GM18909 (cell line): ENCODE data around the gene KRTAP9-1.
"Not testable (repeated sequence)": the region's sequence is repeated elsewhere in the genome, so short reads cannot be mapped to it uniquely, and the experiment has no call there.

Source experiments
- ATAC-seq: cut with Tn5 transposase; IDR thresholded peaks from one replicate; pipeline ENCODE4 v1.9.1; 2021; ENCODE audit warnings: mild to moderate bottlenecking; ENCODE audit not compliant: unreplicated experiment, poor library complexity

KRTAP9-1 gene, protein sequence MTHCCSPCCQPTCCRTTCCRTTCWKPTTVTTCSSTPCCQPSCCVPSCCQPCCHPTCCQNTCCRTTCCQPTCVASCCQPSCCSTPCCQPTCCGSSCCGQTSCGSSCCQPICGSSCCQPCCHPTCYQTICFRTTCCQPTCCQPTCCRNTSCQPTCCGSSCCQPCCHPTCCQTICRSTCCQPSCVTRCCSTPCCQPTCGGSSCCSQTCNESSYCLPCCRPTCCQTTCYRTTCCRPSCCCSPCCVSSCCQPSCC

DNA sequence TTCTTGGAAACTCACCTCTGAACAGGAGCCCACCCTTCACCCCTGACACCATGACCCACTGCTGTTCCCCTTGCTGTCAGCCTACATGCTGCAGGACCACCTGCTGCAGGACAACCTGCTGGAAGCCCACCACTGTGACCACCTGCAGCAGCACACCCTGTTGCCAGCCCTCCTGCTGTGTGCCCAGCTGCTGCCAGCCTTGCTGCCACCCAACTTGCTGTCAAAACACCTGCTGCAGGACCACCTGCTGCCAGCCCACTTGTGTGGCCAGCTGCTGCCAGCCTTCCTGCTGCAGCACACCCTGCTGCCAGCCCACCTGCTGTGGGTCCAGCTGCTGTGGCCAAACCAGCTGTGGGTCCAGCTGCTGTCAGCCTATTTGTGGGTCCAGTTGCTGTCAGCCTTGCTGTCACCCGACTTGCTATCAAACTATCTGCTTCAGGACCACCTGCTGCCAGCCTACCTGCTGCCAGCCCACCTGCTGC is at the start of gene KRTAP9-1:
Gene KRTAP9-1, plus strand, starts transcription at position 51 of the 482 bp plus-strand sequence. Its CDS starts 0 bp downstream, at position 51.
- not testable (repeated sequence) for ATAC-seq

DNA sequence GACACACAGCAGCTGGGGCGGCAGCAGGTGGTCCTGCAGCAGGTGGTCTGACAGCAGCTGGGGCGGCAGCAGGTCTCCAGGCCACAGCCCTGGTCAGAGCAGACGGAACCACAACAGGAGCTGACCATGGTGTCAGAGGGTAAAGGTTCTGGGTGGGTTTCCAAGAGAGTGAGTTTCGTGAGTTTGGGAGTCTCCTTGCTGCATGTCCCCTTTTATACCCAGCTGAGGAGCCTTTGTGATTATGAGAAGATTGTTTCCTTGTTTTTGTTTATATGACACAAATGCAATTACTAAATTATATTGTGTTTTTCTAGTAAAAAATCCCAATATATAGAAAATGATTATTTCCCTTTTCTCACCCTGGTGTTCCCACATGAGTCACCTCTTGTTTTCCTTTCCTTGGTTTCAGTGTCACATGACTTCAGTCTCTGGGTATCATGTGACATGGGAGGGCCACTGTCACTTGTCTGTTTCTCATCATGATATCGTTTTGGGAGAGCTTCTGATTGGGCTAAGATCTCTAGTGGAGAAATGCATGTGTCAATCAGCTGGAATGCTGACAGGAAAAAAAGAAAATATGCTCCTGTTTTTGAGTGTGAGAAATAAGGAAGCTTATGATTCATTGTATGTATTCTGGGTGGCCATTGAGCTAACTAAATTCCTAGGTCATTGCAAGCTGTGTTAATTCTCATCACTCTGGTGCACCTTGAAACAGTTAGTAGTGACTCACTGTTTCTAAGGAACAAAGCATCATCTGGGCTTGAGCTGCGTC is 49.1 kb upstream of the KRTAP9-1 start, which contains the start of gene KRTAP4-6:
Gene KRTAP4-6, minus strand, starts transcription at position 185 of the 772 bp plus-strand sequence. Its CDS starts 57 bp downstream, at position 128.
- no peak for ATAC-seq

DNA sequence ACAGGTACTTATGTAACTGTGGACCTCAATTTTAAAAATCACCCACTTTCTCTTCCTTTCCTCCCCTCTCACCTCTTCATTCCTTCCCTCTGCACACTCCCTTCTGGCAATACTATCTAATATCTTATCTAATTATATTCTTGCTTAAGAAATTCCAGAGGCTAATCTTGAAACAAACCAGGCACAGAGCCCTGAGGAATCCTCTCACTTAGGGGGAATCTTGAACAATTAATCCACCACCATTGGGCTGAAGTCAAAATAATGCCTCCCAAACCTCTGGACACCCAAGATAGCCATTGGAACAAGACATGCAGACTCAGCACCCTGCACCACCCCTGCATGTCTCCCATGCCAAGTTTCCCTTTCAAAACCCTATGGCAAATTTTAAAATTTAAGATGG is 48.3 kb upstream of the KRTAP9-1 start:
- no peak for ATAC-seq

DNA sequence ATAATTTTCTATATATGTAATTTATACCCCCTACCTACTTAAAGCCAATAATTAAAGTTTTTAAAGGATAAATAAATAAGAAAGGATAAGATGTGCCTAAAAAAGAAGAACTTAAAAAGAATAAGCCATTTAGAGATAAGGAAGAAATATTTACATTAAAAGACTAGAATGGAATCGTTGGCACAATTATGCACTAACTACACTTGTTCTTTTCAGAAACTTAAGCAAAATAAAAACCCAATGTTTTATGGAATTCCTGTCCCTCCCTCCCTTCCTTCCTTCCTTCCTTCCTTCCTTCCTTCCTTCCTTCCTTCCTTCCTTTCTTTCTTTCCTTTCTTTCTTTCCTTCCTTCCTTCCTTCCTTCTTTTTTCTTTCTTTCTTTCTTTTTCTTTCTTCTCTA is 44.8 kb upstream of the KRTAP9-1 start:
- ATAC-seq: no peak

DNA sequence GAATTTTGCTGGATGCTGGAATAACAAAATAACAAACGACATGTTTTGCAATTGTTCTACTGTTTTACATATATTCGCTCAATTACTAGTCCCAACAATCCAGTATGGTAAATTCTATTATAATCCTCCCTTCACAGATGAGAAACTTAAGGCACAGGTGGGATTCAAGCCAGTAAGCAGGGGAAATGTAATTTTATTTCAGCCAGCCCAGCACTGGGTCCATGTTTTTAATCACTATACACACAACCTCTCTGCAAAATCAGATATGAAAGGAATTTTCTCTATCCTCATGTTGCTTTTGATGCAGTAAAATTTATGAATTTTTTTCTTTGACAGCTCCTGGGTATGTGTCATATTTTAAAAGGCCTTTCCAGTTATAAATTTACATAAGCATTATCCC is 44.4 kb upstream of the KRTAP9-1 start:
- ATAC-seq: no peak

DNA sequence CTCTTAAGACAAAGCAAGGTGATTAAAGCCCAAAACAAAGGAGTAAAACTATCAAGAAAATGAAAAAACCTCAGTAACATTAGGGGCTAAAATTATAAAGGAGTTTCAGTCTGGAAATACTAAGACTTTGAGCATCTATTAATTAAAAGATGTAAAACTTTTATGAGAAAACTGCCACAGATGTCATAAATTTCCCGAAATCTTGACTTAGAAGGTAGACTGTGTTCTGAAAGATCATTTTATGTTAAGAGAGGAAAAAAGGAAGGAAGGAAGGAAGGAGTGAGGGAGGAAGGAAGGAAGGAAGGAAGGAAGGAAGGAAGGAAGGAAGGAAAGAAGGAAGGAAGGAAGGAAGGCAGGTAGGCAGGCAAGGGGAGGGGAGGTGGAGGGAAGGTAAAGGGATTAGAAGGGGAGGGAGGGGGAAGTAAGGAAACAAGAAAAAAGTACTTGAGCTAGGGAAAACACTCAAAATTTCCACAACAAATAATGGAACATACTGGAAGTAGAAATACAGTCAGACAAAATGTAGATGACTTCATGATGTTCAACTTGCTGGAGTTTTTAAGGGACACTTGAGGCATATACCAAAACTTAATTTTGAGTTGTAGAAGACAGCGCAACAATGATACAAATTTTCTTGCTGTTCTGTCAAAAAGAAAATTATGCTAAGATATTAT is 42.0 kb upstream of the KRTAP9-1 start:
- no peak for ATAC-seq

DNA sequence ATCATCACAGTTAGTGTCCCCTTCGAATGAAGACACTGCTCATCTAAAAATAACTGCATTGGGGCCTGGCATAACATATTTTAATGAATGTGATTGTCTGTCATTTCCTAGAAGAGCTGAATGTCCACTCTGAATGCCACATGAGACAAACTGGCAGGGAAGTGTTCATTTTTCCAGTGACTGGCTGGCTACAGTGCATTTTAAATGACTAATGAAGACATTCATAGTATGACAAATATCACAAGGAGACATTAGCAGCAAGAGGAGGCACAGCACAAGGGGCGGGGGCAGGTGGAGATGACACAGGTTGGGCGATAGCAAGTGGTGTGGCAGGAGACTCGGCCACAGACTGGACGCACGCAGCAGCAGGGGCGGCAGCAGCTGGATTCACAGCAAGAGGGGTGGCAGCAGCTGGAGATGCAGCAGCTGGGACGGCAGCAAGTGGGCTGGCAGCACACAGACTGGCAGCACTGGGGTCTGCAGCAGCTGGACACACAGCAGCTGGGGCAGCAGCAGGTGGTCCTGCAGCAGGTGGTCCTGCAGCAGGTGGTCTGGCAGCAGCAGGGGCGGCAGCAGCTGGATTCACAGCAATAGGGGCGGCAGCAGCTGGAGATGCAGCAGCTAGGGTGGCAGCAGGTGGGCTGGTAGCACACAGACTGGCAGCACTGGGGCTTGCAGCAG is 40.6 kb upstream of the KRTAP9-1 start:
- ATAC-seq: not testable (repeated sequence)

DNA sequence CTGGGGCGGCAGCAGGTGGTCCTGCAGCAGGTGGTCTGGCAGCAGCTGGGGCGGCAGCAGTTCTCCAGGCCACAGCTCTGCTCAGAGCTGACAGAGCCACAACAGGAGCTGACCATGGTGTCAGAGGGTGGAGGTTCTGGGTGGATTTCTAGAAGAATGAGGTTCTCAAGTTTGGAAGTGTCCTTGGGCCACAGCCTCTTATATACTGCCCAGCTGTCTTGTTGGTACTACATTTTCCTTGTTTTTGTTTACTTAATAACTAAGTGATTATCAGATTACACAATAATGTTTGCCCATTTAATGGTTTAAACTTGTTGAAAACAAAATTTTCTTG is 40.1 kb upstream of the KRTAP9-1 start, which contains the start of gene KRTAP4-5:
Gene KRTAP4-5, minus strand, starts transcription at position 174 of the 334 bp plus-strand sequence. Its CDS starts 58 bp downstream, at position 116.
- ATAC-seq: no peak

DNA sequence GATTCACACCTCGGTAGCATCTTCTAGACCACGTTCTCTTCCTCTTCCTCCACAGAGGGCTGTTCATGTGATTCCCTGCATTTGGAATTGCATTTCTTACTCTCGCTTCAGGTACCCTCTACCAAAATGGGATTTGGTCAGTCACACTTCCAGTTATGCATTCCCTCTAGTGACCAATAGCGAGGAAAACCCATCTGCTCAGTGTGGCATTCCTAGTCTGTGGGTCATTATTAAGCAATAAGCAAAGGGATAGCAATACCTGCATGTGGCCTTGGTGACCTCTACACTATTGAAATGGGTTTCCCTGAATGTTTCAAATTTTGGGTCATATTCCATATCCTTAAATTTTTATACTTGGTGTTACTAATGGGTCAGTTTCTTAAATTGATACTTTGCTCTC is 39.7 kb upstream of the KRTAP9-1 start:
- no peak for ATAC-seq

DNA sequence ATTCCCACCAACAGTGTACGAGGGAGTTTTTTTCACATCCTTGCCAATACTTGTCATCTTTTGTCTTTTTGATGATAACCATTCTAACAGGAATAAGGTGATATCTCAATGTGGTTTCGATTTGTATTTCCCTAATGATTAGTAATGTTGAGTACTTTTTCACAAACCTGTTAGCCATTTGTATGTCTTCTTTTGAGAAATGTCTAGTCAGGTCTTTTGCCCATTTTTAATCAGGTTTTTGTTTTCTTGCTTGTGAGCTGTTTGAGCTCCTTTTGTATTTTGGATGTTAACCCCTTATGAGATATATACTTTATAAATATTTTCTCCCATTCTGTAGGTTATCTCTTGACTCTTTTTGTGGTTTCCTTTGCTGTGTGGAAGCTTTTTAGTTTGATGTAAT is 38.2 kb upstream of the KRTAP9-1 start:
- ATAC-seq: no peak

DNA sequence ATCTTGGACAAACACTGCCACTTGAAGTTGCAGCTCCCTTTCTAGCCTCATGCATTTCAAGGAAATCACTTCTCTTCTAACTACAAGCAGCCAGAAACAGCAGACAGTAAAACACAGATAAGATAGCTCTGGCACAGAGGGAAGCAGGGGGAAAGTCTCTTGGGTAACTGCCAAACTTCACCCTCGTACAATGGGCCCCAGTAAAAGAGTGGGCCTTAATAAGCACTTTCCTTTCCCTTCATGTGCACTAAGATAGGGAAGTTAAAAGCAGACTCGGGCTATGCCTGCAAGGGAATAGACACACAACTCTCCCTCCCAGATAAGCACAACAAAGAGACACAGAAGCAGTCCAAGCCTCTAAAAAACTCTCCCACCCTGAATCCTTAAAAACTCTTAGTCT is 35.8 kb upstream of the KRTAP9-1 start:
- no peak for ATAC-seq

DNA sequence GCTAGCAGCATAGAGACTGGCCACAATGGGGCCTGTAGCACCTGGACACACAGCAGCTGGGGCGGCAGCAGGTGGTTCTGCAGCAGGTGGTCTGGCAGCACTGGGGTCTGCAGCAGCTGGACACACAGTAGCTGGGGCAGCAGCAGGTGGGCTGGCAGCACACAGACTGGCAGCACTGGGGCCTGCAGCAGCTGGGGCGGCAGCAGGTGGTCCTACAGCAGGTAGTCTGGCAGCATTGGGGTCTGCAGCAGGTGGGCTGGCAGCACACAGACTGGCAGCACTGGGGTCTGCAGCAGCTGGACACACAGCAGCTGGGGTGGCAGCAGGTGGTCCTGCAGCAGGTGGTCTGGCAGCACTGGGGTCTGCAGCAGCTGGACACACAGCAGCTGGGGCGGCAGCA is 29.5 kb upstream of the KRTAP9-1 start:
- ATAC-seq: not testable (repeated sequence)

DNA sequence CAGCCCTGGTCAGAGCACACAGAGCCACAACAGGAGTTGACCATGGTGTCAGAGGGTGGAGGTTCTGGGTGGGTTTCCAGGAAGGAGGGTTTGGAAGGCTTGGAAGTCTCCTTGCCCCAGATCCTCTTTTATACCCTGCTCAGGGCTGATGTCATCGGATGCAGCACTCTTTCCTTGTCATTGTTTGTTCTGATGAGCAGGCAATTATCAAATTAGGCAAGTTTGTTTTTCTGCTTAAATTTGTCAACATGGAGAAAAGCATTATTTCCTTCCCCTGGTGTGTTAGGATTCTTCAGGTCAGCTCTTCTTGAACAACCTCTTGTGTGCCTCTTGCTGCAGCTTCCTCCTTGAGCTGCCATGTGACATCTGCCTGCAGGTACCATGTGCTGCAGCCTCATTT is 29.0 kb upstream of the KRTAP9-1 start, which contains the start of gene KRTAP4-4:
Gene KRTAP4-4, minus strand, starts transcription at position 101 of the 400 bp plus-strand sequence. Its CDS starts 57 bp downstream, at position 44.
- no peak for ATAC-seq

DNA sequence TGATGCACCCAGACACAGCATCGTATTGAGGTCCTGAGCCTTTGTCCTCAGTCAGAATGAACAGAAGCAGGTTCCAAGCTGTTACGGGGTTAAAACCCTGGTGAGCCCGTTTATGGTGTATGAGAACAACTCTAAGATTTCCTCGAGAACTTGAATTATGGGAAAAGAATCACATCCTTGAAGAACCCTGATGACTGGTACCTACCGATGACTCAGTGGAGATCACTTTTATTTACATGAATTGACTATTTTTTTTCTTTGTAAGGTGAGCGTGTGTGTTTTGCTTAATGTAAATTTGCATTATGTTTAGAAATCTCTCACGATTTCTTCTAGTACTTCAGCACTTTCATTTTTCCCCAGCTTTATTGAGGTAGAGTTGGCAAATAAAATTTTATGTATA is 25.9 kb upstream of the KRTAP9-1 start:
- ATAC-seq: no peak

DNA sequence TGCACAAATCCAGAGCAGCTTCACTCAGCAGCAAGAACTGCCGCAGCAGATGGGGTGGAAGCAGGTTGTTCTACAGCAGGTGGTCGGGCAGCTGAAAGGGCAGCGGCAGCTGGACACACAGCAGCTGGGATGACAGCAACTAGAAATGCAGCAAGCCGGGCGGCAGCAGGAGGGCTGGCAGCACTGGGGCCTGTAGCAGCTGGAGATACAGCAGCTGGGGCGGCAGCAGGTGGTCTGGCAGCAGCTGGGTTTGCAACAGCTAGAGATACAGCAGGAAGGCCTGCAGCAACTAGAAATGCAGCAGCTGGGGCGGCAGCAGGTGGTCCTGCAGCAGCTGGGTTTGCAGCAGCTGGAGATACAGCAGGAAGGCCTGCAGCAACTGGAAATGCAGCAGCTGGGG is 22.1 kb upstream of the KRTAP9-1 start:
- ATAC-seq: no peak

DNA sequence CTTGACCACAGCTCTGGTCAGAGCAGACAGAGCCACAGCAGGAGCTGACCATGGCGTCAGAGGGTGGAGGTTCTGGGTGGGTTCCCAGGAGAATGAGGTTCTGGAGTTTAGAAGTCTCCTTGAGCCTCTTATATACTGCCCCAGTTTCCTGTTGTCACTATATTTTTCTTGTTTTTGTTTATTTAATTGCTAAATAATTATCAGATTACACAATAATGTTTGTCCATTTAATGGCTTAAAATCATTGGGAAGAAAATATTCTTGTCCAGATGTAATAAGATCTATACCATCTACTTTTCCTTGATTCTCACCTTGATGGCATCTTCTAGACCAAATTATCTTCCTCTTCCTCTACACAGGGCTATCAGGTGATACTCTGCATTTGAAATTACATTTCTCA is 21.6 kb upstream of the KRTAP9-1 start, which contains the start of gene KRTAP4-3:
Gene KRTAP4-3, minus strand, starts transcription at position 101 of the 400 bp plus-strand sequence. Its CDS starts 49 bp downstream, at position 52.
- ATAC-seq: no peak

DNA sequence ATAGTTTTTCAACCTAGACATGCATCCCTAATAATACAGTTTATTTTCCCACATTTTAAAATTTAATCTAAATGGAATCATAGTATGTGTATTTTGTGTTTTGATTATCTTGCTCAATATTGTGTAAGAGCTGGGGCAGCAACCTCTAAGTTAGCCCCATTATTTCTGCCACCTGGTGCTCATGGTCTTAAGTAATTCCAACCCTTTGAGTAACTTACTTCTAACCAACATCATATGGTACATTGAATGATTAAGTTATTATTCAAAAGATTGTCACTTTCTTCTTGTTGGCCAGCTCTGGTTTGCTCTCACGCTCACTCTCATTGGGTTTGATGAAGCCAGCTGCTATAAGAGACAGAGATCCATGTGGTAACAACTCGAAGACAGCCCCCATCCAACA is 17.8 kb upstream of the KRTAP9-1 start:
- no peak for ATAC-seq

DNA sequence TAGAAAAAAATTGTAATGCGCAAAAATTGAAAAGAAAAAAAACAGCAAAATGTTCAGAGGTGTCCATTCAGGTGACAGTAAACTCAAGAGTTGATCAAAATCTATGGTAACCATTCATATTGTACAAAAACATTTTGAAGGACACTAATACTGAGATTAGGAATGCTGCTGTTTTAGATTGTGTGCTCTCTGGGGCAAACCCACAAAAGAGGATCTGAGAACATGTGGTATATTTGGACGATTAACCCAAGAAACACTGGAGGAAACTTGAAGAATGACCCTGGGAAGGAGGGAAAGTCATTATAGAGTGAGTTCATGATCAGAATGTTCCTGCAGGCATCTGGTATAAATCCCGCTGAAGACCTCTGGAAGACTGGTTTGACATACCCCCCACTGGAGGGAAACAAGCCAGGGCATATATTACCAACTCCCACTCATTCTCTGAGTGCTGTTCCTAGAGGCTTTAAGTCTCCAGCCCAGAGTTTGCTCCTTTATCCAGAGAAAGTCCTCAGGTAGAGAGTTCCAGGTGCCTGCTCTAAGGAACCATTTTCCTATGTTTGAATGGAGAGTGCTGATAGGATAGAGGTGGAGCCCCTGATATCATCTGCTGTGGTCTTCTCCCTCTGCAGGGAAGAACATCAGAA is 12.8 kb upstream of the KRTAP9-1 start:
- ATAC-seq: no peak

DNA sequence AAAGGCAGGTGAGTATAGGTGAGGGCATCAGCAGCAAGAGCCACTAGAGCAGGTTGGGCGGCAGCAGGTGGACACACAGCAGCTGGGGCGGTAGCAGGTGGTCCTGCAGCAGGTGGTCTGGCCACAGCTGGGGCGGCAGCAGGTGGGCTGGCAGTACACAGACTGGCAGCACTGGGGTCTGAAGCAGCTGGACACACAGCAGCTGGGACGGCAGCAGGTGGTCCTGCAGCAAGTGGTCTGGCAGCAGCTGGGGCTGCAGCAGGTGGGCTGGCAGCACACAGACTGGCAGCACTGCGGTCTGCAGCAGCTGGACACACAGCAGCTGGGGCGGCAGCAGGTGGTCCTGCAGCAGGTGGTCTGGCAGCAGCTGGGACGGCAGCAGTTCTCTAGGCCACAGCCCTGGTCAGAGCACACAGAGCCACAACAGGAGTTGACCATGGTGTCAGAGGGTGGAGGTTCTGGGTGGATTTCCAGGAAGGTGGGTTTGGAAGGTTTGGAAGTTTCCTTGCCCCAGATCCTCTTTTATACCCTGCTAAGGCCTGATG is 11.9 kb upstream of the KRTAP9-1 start, which contains the start of gene KRTAP4-2:
Gene KRTAP4-2, minus strand, starts transcription at position 495 of the 545 bp plus-strand sequence. Its CDS starts 57 bp downstream, at position 438.
- no peak for ATAC-seq
